ENCODE results near the gene KRTAP5-5.
"Not testable (repeated sequence)": the region's sequence is repeated elsewhere in the genome, so short reads cannot be mapped to it uniquely, and the experiment has no call there.

Gene KRTAP5-5

DNA sequence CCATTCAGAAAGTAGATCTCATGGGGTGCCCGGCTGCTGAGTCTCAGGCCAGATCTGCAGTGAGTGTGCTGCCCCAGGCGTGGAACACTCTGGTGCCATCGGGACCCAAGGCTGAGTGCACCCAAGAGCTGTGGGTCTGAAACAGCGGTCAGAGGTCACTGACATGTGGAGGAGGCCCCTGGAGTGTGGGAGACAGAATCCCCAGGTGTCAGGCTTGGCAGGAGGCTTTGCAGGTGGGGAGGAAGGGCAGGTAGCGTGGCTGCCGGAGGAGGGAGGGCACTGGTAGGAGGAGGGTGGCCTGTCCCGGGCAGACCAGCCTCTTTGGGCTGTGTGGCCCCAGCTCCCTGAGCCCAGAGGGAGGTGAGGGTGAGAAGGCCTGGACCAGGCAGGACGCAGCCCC lies 35.7 kb downstream of the KRTAP5-5 start:
- TF ChIP-seq, protein P1, sequence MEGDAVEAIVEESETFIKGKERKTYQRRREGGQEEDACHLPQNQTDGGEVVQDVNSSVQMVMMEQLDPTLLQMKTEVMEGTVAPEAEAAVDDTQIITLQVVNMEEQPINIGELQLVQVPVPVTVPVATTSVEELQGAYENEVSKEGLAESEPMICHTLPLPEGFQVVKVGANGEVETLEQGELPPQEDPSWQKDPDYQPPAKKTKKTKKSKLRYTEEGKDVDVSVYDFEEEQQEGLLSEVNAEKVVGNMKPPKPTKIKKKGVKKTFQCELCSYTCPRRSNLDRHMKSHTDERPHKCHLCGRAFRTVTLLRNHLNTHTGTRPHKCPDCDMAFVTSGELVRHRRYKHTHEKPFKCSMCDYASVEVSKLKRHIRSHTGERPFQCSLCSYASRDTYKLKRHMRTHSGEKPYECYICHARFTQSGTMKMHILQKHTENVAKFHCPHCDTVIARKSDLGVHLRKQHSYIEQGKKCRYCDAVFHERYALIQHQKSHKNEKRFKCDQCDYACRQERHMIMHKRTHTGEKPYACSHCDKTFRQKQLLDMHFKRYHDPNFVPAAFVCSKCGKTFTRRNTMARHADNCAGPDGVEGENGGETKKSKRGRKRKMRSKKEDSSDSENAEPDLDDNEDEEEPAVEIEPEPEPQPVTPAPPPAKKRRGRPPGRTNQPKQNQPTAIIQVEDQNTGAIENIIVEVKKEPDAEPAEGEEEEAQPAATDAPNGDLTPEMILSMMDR (IDR thresholded peaks at IDR 0.05; ENCODE audit: low read depth, low read length, missing control alignments) = no peak
- DNase-seq (ENCODE audit: low read depth) = no peak
- H3K4me3 ChIP-seq (ENCODE audit: low read depth, low read length) = no peak overlapping the region

DNA sequence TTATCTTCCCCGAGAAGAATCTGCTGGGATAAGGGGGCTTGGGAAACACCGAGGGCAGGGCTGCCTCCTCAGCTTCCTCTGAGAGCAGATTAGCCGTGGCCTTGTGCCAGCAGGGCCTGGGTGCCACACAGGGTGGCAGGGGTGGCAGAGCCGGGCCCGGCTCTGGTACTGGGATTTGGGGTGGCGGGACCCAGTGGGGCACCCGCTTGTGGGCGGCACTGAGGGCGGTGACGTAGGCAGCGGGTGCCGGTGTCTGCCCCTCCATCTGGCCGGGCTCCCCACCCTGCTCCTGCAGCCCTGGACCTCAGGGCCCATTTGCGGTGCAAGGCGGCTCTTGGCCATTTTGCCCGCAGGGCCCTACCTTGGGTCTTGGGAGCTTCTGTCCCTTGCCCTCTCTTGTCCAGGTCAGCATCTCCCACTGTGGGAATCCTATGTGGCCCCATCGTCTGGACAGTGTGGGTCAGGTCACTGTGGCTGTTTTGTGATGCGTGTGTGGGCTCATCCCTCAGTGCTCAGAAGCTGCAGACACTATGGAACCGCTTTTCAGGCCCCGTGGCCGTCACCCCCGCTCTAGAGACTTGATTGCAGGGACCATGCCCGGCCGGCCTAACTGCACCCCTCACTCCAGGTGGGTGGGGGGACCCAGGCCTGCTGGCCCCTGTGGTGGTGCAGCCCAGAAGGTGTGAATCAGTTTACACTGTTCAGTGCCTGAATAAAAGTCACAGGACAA lies 37.7 kb downstream of the KRTAP5-5 start:
- H3K4me3 ChIP-seq (ENCODE audit: low read depth, low read length) = no peak overlapping the region
- DNase-seq (ENCODE audit: low read depth) = no peak
- TF ChIP-seq, protein P1 (IDR thresholded peaks at IDR 0.05; ENCODE audit: low read depth, low read length, missing control alignments) = no peak

DNA sequence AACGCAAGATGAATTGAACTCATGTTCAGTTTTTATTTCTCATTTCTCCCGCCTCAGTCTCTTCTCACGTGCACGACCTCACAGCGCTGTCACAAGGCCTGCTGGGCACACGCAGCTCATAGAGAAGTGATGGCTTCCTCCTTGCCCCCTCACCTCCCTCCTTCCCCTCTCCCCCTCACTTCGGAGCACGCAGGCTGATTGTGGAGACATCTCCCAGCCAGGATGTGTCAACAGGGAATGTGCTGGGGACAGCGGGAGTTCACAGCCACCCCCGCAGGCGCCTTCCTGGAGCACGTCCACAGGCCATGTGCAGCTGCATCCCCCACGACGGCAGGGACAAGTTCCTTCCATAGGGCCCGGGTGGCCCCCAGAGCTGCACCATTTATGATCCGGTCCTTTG lies 38.3 kb downstream of the KRTAP5-5 start:
- TF ChIP-seq, protein P1 (IDR thresholded peaks at IDR 0.05; ENCODE audit: low read depth, low read length, missing control alignments) = no peak
- no peak overlapping the region for H3K4me3 ChIP-seq (ENCODE audit: low read depth, low read length)
- no peak for DNase-seq (ENCODE audit: low read depth)

DNA sequence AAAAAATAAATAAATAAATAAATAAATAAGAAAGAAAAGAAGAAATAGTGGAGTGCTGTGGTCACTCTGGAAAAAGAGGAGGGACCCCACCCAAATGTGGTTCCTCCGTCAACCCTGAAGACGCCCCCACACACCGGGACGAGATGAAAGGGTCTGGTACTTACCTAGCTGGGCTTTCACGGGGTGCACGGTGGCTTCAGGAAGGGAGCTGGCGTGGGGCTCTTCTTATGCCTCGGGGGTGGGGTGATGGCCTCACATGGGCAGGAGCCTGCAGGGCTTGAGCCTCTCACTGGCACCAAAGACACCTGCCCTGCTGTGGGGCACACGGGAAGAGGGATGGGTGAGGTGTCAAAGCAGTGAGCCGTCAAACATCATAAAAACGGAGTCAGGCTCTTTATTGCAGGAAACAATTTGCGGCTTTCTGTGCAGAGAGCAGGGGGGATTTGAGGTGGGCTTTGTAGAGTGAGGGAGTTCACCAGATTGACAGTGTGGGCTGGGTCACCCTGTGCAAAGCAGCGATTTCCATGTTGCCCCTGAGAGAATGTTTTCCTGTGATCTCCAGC lies 39.4 kb downstream of the KRTAP5-5 start:
- TF ChIP-seq, protein P1 (IDR thresholded peaks at IDR 0.05; ENCODE audit: low read depth, low read length, missing control alignments) = no peak
- DNase-seq (ENCODE audit: low read depth) = no peak
- H3K4me3 ChIP-seq (ENCODE audit: low read depth, low read length) = no peak overlapping the region

DNA sequence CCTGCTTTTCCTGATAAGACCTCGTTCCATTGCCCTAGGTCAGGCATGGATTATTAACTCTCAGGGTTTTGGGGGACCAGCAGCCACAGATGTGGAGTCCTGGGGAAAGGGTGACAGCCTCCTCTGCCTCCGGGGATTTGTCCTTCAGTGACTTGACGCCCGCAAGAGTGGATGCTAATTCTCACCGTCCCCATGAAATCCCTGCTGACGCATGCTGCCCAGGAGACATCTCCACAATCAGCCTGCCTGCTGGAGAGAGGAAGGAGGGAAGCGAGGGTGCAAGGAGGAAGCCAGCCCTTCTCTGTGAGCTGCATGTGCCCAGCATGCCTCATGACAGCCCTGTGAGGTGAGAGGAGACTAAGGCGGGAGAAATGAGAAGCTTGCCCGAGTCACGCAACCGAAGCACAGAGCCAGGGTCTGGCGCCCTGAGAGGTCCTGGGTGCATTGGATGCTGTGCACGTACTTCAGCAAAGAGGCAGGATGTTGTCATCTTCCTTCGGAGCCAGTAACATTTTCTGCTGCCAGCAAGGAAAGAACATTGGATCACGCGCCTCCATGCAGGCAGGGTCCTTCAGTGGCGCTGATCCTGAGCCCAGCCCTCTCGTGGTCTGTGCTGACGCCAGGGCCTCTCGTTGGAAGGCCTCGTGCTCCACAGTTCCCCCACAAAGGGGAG lies 40.1 kb downstream of the KRTAP5-5 start:
- no peak for DNase-seq (ENCODE audit: low read depth)
- no peak overlapping the region for H3K4me3 ChIP-seq (ENCODE audit: low read depth, low read length)
- TF ChIP-seq, protein P1 (IDR thresholded peaks at IDR 0.05; ENCODE audit: low read depth, low read length, missing control alignments) = no peak

DNA sequence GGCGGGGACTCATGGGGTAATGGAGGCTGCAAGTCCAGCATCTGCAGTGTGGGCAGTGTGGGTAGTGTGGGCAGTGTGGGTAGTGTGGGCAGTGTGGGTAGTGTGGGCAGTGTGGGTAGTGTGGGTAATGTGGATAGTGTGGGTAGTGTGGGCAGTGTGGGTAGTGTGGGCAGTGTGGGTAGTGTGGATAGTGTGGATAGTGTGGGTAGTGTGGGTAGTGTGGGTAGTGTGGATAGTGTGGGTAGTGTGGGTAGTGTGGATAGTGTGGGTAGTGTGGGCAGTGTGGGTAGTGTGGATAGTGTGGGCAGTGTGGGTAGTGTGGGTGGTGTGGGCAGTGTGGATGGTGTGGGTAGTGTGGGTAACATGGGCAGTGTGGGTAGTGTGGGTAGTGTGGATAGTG lies 40.9 kb downstream of the KRTAP5-5 start:
- H3K4me3 ChIP-seq (ENCODE audit: low read depth, low read length); DNase-seq (ENCODE audit: low read depth): not testable (repeated sequence)

DNA sequence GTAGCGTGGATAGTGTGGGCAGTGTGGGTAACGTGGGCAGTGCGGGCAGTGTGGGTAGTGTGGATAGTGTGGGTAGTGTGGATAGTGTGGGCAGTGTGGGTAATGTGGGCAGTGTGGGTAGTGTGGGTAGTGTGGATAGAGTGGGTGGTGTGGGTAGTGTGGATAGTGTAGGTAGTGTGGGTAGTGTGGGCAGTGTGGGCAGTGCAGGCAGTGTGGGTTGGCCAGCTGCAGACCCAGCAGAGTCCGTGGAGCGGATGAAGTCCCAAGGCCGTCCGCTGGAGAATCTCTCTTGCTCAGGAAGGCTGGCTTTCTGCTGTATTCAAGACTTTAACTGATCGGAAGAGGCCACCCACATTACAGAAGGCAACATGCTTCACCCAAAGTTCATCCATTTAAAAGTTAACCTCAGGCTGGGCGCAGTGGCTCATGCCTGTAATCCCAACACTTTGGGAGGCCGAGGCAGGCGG lies 41.4 kb downstream of the KRTAP5-5 start:
- no peak overlapping the region for H3K4me3 ChIP-seq (ENCODE audit: low read depth, low read length)
- TF ChIP-seq, protein P1 (IDR thresholded peaks at IDR 0.05; ENCODE audit: low read depth, low read length, missing control alignments) = no peak
- DNase-seq (ENCODE audit: low read depth) = no peak
